ENCODE measurements around the gene YAF2.

DNA sequence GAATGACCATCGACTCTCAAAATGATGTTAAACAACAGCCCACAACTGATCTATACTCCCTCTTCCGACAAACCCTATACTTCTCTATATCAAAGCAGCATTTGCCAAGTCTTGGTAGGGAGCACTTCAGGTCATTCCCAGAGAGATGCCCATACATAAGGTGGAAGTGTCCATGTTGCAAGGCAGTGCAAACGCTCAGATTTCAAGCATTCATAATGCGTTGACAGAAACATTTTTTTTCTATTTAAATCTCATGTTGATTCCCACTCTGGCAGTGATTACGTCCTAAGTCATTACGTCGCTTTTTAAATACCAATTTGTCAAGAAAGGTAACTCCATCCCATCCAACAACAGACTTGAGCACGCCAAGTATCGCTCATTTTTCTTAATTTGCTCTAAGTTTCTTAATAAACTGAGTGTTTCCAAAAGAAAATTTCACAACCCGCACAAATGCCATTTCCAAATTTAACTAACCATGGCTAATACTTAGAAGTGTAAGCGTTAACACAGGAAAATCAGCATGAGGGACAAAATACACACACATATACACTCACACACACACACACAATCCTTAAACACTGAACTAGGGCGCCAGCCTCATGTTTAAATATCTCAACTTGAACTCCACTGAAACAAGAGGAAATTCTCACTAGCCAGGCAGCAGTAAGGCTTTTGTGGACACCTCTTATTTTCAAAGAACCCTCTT, 94.4 kb downstream of the YAF2 start:
- TF ChIP-seq CTCF (IDR thresholded peaks at IDR 0.05) (no peak), POLR2A (IDR thresholded peaks at IDR 0.05) (no peak)
